ENCODE data around the gene WDR62.

GRCh38 chr19:36113425-36113824 is 58.7 kb downstream of the WDR62 start:
- TF ChIP-seq POLR2AphosphoS5 (IDR thresholded peaks at IDR 0.05): no peak
- no peak for TF ChIP-seq EZH2 (IDR thresholded peaks at IDR 0.05; ENCODE audit: borderline replicate concordance, insufficient read depth, low read length, poor library complexity, severe bottlenecking)
- TF ChIP-seq CTCF (IDR thresholded peaks at IDR 0.05; ENCODE audit: poor library complexity, severe bottlenecking): no peak
- TF ChIP-seq REST (IDR thresholded peaks at IDR 0.05; ENCODE audit: borderline replicate concordance): no peak
- TF ChIP-seq SMC3 (conservative IDR thresholded peaks at IDR 0.05; ENCODE audit: poor library complexity): no peak
- no peak for TF ChIP-seq TAF1 (IDR thresholded peaks at IDR 0.05; ENCODE audit: low read depth)
- TF ChIP-seq EP300 (conservative IDR thresholded peaks at IDR 0.05; ENCODE audit: poor library complexity, severe bottlenecking): no peak

Data from neural cell (in vitro differentiated cells).